ENCODE results near the gene BIRC5.
"Not testable (repeated sequence)": the region's sequence is repeated elsewhere in the genome, so short reads cannot be mapped to it uniquely, and the experiment has no call there.

BIRC5 gene

DNA sequence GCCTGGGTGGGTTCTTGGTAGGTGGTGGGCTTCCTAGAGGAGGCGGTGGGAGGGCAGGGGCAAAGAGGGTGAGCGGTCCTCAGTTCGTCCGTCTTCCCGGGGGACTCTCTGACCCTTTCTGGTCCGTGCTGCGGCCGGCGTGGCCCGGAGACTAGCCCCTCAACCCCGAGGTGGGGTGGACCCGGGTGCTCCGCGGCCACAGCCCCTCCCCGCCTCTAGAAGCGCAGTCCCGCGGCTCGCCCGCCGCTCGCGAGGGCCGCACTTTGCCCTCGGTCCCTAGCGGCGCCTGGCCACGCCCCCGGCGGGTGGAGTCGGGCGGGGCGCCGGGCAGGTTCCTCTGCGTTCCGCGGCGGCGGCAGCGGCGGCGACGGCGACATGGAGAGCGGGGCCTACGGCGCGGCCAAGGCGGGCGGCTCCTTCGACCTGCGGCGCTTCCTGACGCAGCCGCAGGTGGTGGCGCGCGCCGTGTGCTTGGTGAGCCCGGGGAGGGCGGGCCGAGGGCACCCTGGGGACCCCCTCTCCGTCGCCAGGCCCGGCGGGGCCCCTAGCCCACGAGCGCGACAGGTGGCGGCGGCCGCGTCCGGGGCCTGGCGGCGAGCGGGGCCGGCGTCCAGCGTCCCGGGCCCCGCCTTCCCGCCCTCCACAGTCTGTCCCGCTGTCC is 45.7 kb upstream of the BIRC5 start, which contains the start of gene SYNGR2:
SYNGR2 (plus strand) TSS at position 340 of the 661 bp plus-strand sequence; CDS start at position 376, 36 bp downstream.
- H3K27me3 ChIP-seq (ENCODE audit: control insufficient read depth, low read length), result no peaks in the 10 kb centered on the region
- peak within 1 kb of the TSS; percentile 94 for H3K4me2 ChIP-seq (ENCODE audit: low read length)
- no peaks in the 10 kb centered on the region for H3K9me2 ChIP-seq (replicated peaks; ENCODE audit: control insufficient read depth, low read length)
- peaks cover 45% of the 10 kb centered on the region for H3K36me3 ChIP-seq (ENCODE audit: control insufficient read depth, low read length)
- peaks cover 12% of the 10 kb centered on the region for H4K20me1 ChIP-seq (ENCODE audit: control insufficient read depth, insufficient read depth, low read depth, low read length)
- H3K79me2 ChIP-seq (ENCODE audit: control insufficient read depth, low read length), result peaks cover 39% of the 10 kb centered on the region
- no peak for TF ChIP-seq EZH2phosphoT487 (IDR thresholded peaks at IDR 0.05; ENCODE audit: borderline replicate concordance, low read length)
- TF ChIP-seq, protein P1, sequence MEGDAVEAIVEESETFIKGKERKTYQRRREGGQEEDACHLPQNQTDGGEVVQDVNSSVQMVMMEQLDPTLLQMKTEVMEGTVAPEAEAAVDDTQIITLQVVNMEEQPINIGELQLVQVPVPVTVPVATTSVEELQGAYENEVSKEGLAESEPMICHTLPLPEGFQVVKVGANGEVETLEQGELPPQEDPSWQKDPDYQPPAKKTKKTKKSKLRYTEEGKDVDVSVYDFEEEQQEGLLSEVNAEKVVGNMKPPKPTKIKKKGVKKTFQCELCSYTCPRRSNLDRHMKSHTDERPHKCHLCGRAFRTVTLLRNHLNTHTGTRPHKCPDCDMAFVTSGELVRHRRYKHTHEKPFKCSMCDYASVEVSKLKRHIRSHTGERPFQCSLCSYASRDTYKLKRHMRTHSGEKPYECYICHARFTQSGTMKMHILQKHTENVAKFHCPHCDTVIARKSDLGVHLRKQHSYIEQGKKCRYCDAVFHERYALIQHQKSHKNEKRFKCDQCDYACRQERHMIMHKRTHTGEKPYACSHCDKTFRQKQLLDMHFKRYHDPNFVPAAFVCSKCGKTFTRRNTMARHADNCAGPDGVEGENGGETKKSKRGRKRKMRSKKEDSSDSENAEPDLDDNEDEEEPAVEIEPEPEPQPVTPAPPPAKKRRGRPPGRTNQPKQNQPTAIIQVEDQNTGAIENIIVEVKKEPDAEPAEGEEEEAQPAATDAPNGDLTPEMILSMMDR (IDR thresholded peaks at IDR 0.05; ENCODE audit: low read depth, low read length, poor library complexity, severe bottlenecking), result no peak
- peak within 1 kb of the TSS; percentile 80 for H3K4me3 ChIP-seq (ENCODE audit: low read length)
- H3K4me1 ChIP-seq (ENCODE audit: control insufficient read depth, low read length), result peaks cover 58% of the 10 kb centered on the region
- peaks cover 9% of the 10 kb centered on the region for H3F3A ChIP-seq (ENCODE audit: control insufficient read depth, insufficient read depth)
- peak within 1 kb of the TSS; percentile 65 for H3K27ac ChIP-seq (ENCODE audit: low read depth, low read length)
- H3K9me3 ChIP-seq (ENCODE audit: control insufficient read depth, insufficient read depth, low read length), result no peaks in the 10 kb centered on the region

DNA sequence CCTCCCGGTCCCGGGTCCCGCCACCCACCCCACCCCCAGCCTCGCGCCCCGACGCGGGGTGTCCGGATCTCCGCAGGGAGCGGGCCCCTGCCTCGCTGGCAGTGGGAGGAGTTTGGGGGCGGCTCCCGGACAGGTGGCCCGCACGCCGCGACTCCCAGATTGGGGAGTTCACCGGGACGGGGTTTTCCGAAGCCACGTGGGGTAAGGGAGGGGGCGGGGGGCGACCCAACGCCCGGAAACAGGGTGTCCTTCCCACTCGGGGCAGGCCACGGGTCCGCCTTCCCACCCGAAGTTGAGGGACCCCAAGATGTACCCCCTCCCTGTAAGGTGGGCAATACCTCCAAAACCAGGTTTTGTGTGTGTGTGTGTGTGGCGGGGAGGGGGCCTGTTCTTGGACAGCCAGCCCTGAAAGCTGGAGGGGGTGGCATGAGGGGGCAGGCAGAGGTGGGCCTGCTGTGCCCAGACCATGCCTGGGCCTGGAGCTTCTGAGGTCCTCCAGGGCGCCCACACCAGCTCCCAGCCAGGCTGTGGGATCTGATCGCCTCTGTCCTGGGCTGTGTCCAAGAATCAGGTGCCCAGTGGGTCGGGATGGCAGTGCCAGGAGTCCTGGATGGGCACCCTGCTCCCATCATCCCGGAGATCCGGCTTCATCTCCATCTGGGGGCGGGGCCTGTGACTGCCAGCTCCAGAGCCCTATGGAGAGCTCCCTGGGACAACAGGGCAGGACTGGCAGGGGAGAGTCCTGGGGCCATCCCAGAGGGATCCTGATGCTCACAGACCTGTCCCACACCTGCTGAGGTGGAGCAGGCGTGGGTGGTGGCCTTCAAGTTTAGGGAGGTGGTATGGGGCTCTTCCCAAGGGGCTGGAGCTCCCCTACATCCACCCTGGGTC is 44.9 kb upstream of the BIRC5 start:
- no peaks in the 10 kb centered on the region for H3K27me3 ChIP-seq (ENCODE audit: control insufficient read depth, low read length)
- H3K27ac ChIP-seq (ENCODE audit: low read depth, low read length), result peak overlapping the region; percentile 65
- H4K20me1 ChIP-seq (ENCODE audit: control insufficient read depth, insufficient read depth, low read depth, low read length), result peaks cover 12% of the 10 kb centered on the region
- H3F3A ChIP-seq (ENCODE audit: control insufficient read depth, insufficient read depth), result peaks cover 15% of the 10 kb centered on the region
- H3K9me3 ChIP-seq (ENCODE audit: control insufficient read depth, insufficient read depth, low read length), result no peaks in the 10 kb centered on the region
- peaks cover 53% of the 10 kb centered on the region for H3K36me3 ChIP-seq (ENCODE audit: control insufficient read depth, low read length)
- no peaks in the 10 kb centered on the region for H3K9me2 ChIP-seq (replicated peaks; ENCODE audit: control insufficient read depth, low read length)
- TF ChIP-seq EZH2phosphoT487 (IDR thresholded peaks at IDR 0.05; ENCODE audit: borderline replicate concordance, low read length), result no peak
- TF ChIP-seq, protein P1 (IDR thresholded peaks at IDR 0.05; ENCODE audit: low read depth, low read length, poor library complexity, severe bottlenecking), result no peak
- peak overlapping the region; percentile 80 for H3K4me3 ChIP-seq (ENCODE audit: low read length)
- H3K79me2 ChIP-seq (ENCODE audit: control insufficient read depth, low read length), result peaks cover 41% of the 10 kb centered on the region
- H3K4me2 ChIP-seq (ENCODE audit: low read length), result peak overlapping the region; percentile 94
- H3K4me1 ChIP-seq (ENCODE audit: control insufficient read depth, low read length), result peaks cover 66% of the 10 kb centered on the region

DNA sequence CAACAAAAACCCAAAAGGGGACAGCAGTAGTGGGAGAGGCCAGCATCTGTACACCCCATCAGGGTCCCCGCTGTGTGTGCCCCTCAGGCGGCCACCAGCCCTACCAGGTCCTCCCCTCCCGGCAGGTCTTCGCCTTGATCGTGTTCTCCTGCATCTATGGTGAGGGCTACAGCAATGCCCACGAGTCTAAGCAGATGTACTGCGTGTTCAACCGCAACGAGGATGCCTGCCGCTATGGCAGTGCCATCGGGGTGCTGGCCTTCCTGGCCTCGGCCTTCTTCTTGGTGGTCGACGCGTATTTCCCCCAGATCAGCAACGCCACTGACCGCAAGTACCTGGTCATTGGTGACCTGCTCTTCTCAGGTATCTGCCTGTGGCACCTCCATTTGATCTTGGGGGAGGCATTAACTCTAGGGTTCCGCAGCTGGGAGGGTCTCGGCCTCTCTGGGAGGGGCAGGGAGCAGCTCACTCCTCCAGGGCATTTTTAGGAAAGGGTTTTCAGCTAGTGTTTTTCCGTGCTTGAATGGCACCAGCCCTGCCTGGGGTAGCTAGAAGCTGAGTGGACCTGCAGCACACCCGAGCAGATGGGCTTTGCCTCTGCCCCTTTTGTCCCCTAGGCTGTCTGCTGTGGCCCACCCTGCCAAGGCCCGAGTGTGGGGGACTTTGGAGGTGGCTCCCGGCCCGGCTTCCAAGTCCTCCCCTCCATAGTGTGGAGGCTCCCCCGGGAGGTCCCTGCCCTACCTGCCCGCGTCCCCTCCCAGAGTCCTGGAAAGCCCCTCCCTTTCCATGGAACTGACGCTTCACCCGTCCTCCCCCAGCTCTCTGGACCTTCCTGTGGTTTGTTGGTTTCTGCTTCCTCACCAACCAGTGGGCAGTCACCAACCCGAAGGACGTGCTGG is 43.1 kb upstream of the BIRC5 start:
- peaks cover 71% of the 10 kb centered on the region for H3K36me3 ChIP-seq (ENCODE audit: control insufficient read depth, low read length)
- H3K4me1 ChIP-seq (ENCODE audit: control insufficient read depth, low read length), result peaks cover 81% of the 10 kb centered on the region
- H3K27ac ChIP-seq (ENCODE audit: low read depth, low read length), result peak overlapping the region; percentile 65
- peaks cover 15% of the 10 kb centered on the region for H4K20me1 ChIP-seq (ENCODE audit: control insufficient read depth, insufficient read depth, low read depth, low read length)
- H3K4me2 ChIP-seq (ENCODE audit: low read length), result peak overlapping the region; percentile 94
- no peaks in the 10 kb centered on the region for H3K9me2 ChIP-seq (replicated peaks; ENCODE audit: control insufficient read depth, low read length)
- no peaks in the 10 kb centered on the region for H3K27me3 ChIP-seq (ENCODE audit: control insufficient read depth, low read length)
- H3K79me2 ChIP-seq (ENCODE audit: control insufficient read depth, low read length), result peaks cover 56% of the 10 kb centered on the region
- H3K9me3 ChIP-seq (ENCODE audit: control insufficient read depth, insufficient read depth, low read length), result no peaks in the 10 kb centered on the region
- peaks cover 19% of the 10 kb centered on the region for H3F3A ChIP-seq (ENCODE audit: control insufficient read depth, insufficient read depth)
- no peak for TF ChIP-seq EZH2phosphoT487 (IDR thresholded peaks at IDR 0.05; ENCODE audit: borderline replicate concordance, low read length)
- TF ChIP-seq, protein P1 (IDR thresholded peaks at IDR 0.05; ENCODE audit: low read depth, low read length, poor library complexity, severe bottlenecking), result no peak
- H3K4me3 ChIP-seq (ENCODE audit: low read length), result peak overlapping the region; percentile 80

DNA sequence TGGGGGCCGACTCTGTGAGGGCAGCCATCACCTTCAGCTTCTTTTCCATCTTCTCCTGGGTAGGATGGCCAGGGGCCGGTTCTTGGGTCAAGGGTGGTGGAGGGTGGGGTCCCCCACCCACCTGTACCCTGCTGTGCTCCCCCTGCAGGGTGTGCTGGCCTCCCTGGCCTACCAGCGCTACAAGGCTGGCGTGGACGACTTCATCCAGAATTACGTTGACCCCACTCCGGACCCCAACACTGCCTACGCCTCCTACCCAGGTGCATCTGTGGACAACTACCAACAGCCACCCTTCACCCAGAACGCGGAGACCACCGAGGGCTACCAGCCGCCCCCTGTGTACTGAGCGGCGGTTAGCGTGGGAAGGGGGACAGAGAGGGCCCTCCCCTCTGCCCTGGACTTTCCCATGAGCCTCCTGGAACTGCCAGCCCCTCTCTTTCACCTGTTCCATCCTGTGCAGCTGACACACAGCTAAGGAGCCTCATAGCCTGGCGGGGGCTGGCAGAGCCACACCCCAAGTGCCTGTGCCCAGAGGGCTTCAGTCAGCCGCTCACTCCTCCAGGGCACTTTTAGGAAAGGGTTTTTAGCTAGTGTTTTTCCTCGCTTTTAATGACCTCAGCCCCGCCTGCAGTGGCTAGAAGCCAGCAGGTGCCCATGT is 42.3 kb upstream of the BIRC5 start:
- Histone ChIP-seq H3K4me1 (ENCODE audit: control insufficient read depth, low read length) (peaks cover 81% of the 10 kb centered on the region), H4K20me1 (ENCODE audit: control insufficient read depth, insufficient read depth, low read depth, low read length) (peaks cover 19% of the 10 kb centered on the region), H3K4me3 (ENCODE audit: low read length) (peak overlapping the region; percentile 80), H3K4me2 (ENCODE audit: low read length) (peak overlapping the region; percentile 94), H3K36me3 (ENCODE audit: control insufficient read depth, low read length) (peaks cover 78% of the 10 kb centered on the region), H3K79me2 (ENCODE audit: control insufficient read depth, low read length) (peaks cover 60% of the 10 kb centered on the region), H3K27ac (ENCODE audit: low read depth, low read length) (peak overlapping the region; percentile 65), H3F3A (ENCODE audit: control insufficient read depth, insufficient read depth) (peaks cover 19% of the 10 kb centered on the region)
- not testable (repeated sequence) for H3K9me3 ChIP-seq (ENCODE audit: control insufficient read depth, insufficient read depth, low read length); H3K9me2 ChIP-seq (replicated peaks; ENCODE audit: control insufficient read depth, low read length); H3K27me3 ChIP-seq (ENCODE audit: control insufficient read depth, low read length)
